Ishikawa (cell line): Measurements from ENCODE around the gene CNKSR2.

Source experiments
- EP300 ChIP-seq: IDR thresholded peaks from 2 replicates; pipeline ENCODE4 v1.6.1; 2012; ENCODE audit warnings: borderline replicate concordance
- FOXM1 ChIP-seq: IDR thresholded peaks from 2 replicates; pipeline ENCODE4 v1.6.1; 2012; ENCODE audit warnings: low read depth, borderline replicate concordance
- MAX ChIP-seq: IDR thresholded peaks from 2 replicates; pipeline ENCODE4 v1.6.1; 2012
- NFIC ChIP-seq: IDR thresholded peaks from 2 replicates; pipeline ENCODE4 v1.6.1; 2012
- REST ChIP-seq: IDR thresholded peaks from 2 replicates; pipeline ENCODE4 v1.6.1; 2012; ENCODE audit warnings: low read depth, mild to moderate bottlenecking
- TAF1 ChIP-seq: IDR thresholded peaks from 2 replicates; pipeline ENCODE4 v1.6.1; 2012; ENCODE audit warnings: low read depth, mild to moderate bottlenecking
- TCF12 ChIP-seq: IDR thresholded peaks from 2 replicates; pipeline ENCODE4 v1.6.1; 2012; ENCODE audit warnings: low read depth
- TEAD4 ChIP-seq: IDR thresholded peaks from 2 replicates; pipeline ENCODE4 v1.6.1; 2012
- YY1 ChIP-seq: IDR thresholded peaks from 2 replicates; pipeline ENCODE4 v1.6.1; 2012; ENCODE audit warnings: low read depth
- ZBTB7A ChIP-seq: IDR thresholded peaks from 2 replicates; pipeline ENCODE4 v1.6.1; 2012; ENCODE audit warnings: low read depth

GRCh38 chrX:21398426-21398825 is 24.2 kb downstream of the CNKSR2 start:
- TF ChIP-seq EP300 (no peak), TAF1 (no peak), YY1 (no peak), FOXM1 (no peak), TEAD4 (no peak), REST (no peak), TCF12 (no peak), MAX (no peak), NFIC (no peak), ZBTB7A (no peak)
